Measurements from ENCODE around the gene FBXL20.

FBXL20 gene

DNA sequence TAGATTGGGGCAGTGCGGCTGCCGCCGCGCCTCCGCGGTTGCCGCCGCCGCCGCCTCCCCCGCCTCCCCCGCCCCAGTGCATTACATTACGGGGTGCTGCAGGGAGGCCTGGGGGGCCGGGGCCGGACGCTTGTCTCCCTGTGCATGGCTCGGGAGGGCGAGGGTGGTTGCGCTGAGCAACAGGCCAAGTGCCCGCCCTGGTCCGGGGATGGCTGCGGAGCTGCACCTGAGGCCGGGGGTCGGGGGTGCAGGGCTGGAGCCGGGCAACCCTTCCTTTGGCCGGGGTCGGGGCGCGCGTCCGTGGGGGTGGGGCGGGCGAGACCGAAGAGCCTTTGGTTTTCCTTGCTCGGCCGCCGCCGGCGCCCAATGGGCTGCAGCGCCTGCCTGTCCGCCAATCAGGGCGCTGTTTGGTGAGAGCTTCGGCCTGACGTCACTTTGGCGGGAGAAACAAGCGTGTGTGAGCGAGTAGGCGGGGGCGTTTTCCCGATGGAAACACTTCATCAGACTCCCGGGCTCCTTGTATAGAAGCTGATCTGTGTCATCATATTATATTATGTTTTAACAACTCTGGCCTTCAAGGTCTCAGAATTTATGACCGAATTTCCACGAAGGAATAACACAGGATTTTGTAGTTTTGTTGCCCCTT is 941 bp upstream of the FBXL20 start:
- Histone ChIP-seq H3K9me3 (ENCODE audit: control insufficient read depth, insufficient read depth, low read depth, low read length) (no peaks in the 10 kb centered on the region), H3K36me3 (ENCODE audit: control insufficient read depth in 2 of 2, insufficient read depth in 1 of 2, low read length in 2 of 2) (peaks cover 6 to 24% of the 10 kb centered on the region in 2 experiments; a peak in 2 of 3 replicates), H3K27ac (ENCODE audit: extremely low read depth, low read depth, low read length) (peak overlapping the region; percentile 93), H3K4me1 (ENCODE audit: control insufficient read depth, insufficient read depth, low read length) (peaks cover 17% of the 10 kb centered on the region; the same call in 1 of the 2 replicates), H3K4me3 (ENCODE audit: low read depth, low read length) (peak overlapping the region; percentile 99)
- POLR2A ChIA-PET: interaction anchor here (0.7 to 3.7 kb wide), 6 partner anchors 14 to 203 kb away, joined by 3 to 20 read pairs (median 5); partner anchors contain the start of genes CDK12, MED1 and RPL19
- CTCF ChIA-PET: interaction anchor here (0.5 to 1.5 kb wide), 4 partner anchors 14 to 221 kb away, joined by 3 to 5 read pairs (median 4); no protein-coding TSS in a partner anchor
- no peak for TF ChIP-seq ZNF623 (tag by site-specific recombination; IDR thresholded peaks at IDR 0.05)
- TF ChIP-seq, protein P1, sequence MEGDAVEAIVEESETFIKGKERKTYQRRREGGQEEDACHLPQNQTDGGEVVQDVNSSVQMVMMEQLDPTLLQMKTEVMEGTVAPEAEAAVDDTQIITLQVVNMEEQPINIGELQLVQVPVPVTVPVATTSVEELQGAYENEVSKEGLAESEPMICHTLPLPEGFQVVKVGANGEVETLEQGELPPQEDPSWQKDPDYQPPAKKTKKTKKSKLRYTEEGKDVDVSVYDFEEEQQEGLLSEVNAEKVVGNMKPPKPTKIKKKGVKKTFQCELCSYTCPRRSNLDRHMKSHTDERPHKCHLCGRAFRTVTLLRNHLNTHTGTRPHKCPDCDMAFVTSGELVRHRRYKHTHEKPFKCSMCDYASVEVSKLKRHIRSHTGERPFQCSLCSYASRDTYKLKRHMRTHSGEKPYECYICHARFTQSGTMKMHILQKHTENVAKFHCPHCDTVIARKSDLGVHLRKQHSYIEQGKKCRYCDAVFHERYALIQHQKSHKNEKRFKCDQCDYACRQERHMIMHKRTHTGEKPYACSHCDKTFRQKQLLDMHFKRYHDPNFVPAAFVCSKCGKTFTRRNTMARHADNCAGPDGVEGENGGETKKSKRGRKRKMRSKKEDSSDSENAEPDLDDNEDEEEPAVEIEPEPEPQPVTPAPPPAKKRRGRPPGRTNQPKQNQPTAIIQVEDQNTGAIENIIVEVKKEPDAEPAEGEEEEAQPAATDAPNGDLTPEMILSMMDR (tag by site-specific recombination; IDR thresholded peaks at IDR 0.05): no peak
- TF ChIP-seq, protein P2, sequence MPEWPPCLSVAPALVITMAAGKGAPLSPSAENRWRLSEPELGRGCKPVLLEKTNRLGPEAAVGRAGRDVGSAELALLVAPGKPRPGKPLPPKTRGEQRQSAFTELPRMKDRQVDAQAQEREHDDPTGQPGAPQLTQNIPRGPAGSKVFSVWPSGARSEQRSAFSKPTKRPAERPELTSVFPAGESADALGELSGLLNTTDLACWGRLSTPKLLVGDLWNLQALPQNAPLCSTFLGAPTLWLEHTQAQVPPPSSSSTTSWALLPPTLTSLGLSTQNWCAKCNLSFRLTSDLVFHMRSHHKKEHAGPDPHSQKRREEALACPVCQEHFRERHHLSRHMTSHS (tag by site-specific recombination; IDR thresholded peaks at IDR 0.05): no peak
- no peak for TF ChIP-seq ZNF274 (IDR thresholded peaks at IDR 0.05; ENCODE audit: low read length)
- no peak for TF ChIP-seq ZNF274 (tag by site-specific recombination; IDR thresholded peaks at IDR 0.05; ENCODE audit: borderline replicate concordance)
- TF ChIP-seq ZNF433 (tag by site-specific recombination; IDR thresholded peaks at IDR 0.05; ENCODE audit: low read depth): no peak
- no peak for TF ChIP-seq ZNF621 (tag by site-specific recombination; IDR thresholded peaks at IDR 0.05)
- no peak for TF ChIP-seq ZNF214 (tag by site-specific recombination; IDR thresholded peaks at IDR 0.05; ENCODE audit: borderline replicate concordance)
- TF ChIP-seq GLIS1 (tag by site-specific recombination; IDR thresholded peaks at IDR 0.05): no peak
- TF ChIP-seq ZNF146 (tag by site-specific recombination; IDR thresholded peaks at IDR 0.05): no peak
- TF ChIP-seq ZNF776 (tag by site-specific recombination; IDR thresholded peaks at IDR 0.05; ENCODE audit: borderline replicate concordance): no peak
- no peak for TF ChIP-seq ZNF10 (tag by site-specific recombination; IDR thresholded peaks at IDR 0.05)
- peak; percentile 79 for TF ChIP-seq KLF9 (tag by site-specific recombination; IDR thresholded peaks at IDR 0.05; ENCODE audit: low read depth)
- no peak for TF ChIP-seq ZNF324 (tag by site-specific recombination; IDR thresholded peaks at IDR 0.05)
- TF ChIP-seq ZNF133 (tag by site-specific recombination; IDR thresholded peaks at IDR 0.05): no peak
- TF ChIP-seq, protein P3, sequence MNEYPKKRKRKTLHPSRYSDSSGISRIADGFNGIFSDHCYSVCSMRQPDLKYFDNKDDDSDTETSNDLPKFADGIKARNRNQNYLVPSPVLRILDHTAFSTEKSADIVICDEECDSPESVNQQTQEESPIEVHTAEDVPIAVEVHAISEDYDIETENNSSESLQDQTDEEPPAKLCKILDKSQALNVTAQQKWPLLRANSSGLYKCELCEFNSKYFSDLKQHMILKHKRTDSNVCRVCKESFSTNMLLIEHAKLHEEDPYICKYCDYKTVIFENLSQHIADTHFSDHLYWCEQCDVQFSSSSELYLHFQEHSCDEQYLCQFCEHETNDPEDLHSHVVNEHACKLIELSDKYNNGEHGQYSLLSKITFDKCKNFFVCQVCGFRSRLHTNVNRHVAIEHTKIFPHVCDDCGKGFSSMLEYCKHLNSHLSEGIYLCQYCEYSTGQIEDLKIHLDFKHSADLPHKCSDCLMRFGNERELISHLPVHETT (tag by site-specific recombination; IDR thresholded peaks at IDR 0.05): no peak
- TF ChIP-seq ZNF335 (tag by site-specific recombination; conservative IDR thresholded peaks at IDR 0.05): no peak; the same call in none of the 2 replicates
- TF ChIP-seq ZNF530 (tag by site-specific recombination; IDR thresholded peaks at IDR 0.05; ENCODE audit: low read depth): no peak
- TF ChIP-seq, protein P4, sequence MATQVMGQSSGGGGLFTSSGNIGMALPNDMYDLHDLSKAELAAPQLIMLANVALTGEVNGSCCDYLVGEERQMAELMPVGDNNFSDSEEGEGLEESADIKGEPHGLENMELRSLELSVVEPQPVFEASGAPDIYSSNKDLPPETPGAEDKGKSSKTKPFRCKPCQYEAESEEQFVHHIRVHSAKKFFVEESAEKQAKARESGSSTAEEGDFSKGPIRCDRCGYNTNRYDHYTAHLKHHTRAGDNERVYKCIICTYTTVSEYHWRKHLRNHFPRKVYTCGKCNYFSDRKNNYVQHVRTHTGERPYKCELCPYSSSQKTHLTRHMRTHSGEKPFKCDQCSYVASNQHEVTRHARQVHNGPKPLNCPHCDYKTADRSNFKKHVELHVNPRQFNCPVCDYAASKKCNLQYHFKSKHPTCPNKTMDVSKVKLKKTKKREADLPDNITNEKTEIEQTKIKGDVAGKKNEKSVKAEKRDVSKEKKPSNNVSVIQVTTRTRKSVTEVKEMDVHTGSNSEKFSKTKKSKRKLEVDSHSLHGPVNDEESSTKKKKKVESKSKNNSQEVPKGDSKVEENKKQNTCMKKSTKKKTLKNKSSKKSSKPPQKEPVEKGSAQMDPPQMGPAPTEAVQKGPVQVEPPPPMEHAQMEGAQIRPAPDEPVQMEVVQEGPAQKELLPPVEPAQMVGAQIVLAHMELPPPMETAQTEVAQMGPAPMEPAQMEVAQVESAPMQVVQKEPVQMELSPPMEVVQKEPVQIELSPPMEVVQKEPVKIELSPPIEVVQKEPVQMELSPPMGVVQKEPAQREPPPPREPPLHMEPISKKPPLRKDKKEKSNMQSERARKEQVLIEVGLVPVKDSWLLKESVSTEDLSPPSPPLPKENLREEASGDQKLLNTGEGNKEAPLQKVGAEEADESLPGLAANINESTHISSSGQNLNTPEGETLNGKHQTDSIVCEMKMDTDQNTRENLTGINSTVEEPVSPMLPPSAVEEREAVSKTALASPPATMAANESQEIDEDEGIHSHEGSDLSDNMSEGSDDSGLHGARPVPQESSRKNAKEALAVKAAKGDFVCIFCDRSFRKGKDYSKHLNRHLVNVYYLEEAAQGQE (tag by site-specific recombination; IDR thresholded peaks at IDR 0.05): no peak
- peak; percentile 63; the same call in 1 of the 2 replicates for TF ChIP-seq ZBTB21 (tag by site-specific recombination; IDR thresholded peaks at IDR 0.05)
- TF ChIP-seq, protein P5, sequence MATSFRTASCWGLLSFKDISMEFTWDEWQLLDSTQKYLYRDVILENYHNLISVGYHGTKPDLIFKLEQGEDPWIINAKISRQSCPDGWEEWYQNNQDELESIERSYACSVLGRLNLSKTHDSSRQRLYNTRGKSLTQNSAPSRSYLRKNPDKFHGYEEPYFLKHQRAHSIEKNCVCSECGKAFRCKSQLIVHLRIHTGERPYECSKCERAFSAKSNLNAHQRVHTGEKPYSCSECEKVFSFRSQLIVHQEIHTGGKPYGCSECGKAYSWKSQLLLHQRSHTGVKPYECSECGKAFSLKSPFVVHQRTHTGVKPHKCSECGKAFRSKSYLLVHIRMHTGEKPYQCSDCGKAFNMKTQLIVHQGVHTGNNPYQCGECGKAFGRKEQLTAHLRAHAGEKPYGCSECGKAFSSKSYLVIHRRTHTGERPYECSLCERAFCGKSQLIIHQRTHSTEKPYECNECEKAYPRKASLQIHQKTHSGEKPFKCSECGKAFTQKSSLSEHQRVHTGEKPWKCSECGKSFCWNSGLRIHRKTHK (tag by site-specific recombination; IDR thresholded peaks at IDR 0.05): no peak
- TF ChIP-seq SP3 (tag by site-specific recombination; IDR thresholded peaks at IDR 0.05): 0 out of 2 replicates have a peak, but pooled peaks have one; percentile 25
- peak; percentile 58; the same call in 1 of the 2 replicates for TF ChIP-seq ZEB2 (tag by site-specific recombination; IDR thresholded peaks at IDR 0.05)
- TF ChIP-seq, protein P6, sequence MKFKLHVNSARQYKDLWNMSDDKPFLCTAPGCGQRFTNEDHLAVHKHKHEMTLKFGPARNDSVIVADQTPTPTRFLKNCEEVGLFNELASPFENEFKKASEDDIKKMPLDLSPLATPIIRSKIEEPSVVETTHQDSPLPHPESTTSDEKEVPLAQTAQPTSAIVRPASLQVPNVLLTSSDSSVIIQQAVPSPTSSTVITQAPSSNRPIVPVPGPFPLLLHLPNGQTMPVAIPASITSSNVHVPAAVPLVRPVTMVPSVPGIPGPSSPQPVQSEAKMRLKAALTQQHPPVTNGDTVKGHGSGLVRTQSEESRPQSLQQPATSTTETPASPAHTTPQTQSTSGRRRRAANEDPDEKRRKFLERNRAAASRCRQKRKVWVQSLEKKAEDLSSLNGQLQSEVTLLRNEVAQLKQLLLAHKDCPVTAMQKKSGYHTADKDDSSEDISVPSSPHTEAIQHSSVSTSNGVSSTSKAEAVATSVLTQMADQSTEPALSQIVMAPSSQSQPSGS (tag by site-specific recombination; IDR thresholded peaks at IDR 0.05; ENCODE audit: low read depth): peak; percentile 95
- TF ChIP-seq ZFHX2 (tag by site-specific recombination; conservative IDR thresholded peaks at IDR 0.05): peak; percentile 69
- TF ChIP-seq, protein P7, sequence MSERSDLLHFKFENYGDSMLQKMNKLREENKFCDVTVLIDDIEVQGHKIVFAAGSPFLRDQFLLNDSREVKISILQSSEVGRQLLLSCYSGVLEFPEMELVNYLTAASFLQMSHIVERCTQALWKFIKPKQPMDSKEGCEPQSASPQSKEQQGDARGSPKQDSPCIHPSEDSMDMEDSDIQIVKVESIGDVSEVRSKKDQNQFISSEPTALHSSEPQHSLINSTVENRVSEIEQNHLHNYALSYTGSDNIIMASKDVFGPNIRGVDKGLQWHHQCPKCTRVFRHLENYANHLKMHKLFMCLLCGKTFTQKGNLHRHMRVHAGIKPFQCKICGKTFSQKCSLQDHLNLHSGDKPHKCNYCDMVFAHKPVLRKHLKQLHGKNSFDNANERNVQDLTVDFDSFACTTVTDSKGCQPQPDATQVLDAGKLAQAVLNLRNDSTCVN (tag by site-specific recombination; optimal IDR thresholded peaks at IDR 0.05): no peak

Data from HEK293 (cell line).